ENCODE results near the gene ADD3.

DNA sequence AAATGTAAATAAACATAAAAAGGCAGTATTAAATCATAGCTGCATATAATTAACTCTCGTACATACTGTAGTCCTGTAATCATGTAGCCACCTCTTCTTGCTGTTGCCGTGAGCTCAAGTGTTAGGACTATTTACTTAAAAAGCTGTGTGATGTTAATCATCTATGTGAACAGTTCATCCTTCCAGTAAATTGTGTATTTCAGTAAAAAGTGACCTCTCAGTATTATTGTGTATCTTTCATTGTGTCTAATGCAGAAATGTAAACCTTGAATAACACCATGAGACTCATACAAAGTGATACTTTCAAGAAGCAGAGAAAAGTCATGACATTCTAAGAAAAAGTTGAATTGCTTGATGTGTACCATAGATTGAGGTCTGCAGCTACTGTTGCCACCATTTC lies 38.0 kb downstream of the ADD3 start:
- TF ChIP-seq, protein P1, sequence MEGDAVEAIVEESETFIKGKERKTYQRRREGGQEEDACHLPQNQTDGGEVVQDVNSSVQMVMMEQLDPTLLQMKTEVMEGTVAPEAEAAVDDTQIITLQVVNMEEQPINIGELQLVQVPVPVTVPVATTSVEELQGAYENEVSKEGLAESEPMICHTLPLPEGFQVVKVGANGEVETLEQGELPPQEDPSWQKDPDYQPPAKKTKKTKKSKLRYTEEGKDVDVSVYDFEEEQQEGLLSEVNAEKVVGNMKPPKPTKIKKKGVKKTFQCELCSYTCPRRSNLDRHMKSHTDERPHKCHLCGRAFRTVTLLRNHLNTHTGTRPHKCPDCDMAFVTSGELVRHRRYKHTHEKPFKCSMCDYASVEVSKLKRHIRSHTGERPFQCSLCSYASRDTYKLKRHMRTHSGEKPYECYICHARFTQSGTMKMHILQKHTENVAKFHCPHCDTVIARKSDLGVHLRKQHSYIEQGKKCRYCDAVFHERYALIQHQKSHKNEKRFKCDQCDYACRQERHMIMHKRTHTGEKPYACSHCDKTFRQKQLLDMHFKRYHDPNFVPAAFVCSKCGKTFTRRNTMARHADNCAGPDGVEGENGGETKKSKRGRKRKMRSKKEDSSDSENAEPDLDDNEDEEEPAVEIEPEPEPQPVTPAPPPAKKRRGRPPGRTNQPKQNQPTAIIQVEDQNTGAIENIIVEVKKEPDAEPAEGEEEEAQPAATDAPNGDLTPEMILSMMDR (IDR thresholded peaks at IDR 0.05): no peak
- no peak for TF ChIP-seq POLR2A (IDR thresholded peaks at IDR 0.05)
